Activated CD4-positive, CD25-positive, alpha-beta regulatory T cell treated with anti-CD3 and anti-CD28 coated beads, Interleukin-2, amount 50 U/mL, for 72 hours (primary cell): ENCODE measurements around the gene MAD1L1.
"Not testable (repeated sequence)": the region's sequence is repeated elsewhere in the genome, so short reads cannot be mapped to it uniquely, and the experiment has no call there.

Experiments
- DNase-seq: peaks from one replicate; pipeline ENCODE4 v3.0.0; 2021

MAD1L1 gene

GRCh38 chr7:1851721-1852516 lies 380.8 kb downstream of the MAD1L1 start:
- DNase-seq, result no peak

GRCh38 chr7:1850976-1851571 lies 381.7 kb downstream of the MAD1L1 start:
- no peak for DNase-seq

- no peak for DNase-seq
Measured at GRCh38 chr7:1850111-1850975, 382.4 kb downstream of the MAD1L1 start.

GRCh38 chr7:1849351-1850041 lies 383.2 kb downstream of the MAD1L1 start:
- DNase-seq, result no peak

GRCh38 chr7:1848911-1849311 lies 383.8 kb downstream of the MAD1L1 start:
- no peak for DNase-seq

- DNase-seq, result no peak
Measured at GRCh38 chr7:1848013-1848640, 384.6 kb downstream of the MAD1L1 start.

- no peak for DNase-seq
Measured at GRCh38 chr7:1847260-1848001, 385.3 kb downstream of the MAD1L1 start.

- DNase-seq, result no peak
Measured at GRCh38 chr7:1846331-1847065, 386.2 kb downstream of the MAD1L1 start.

- no peak for DNase-seq
Measured at GRCh38 chr7:1845536-1846311, 387.0 kb downstream of the MAD1L1 start.

GRCh38 chr7:1844951-1845390 lies 387.8 kb downstream of the MAD1L1 start:
- DNase-seq, result no peak

- DNase-seq, result no peak
Measured at GRCh38 chr7:1844336-1844950, 388.3 kb downstream of the MAD1L1 start.

GRCh38 chr7:1843921-1844335 lies 388.8 kb downstream of the MAD1L1 start:
- no peak for DNase-seq

GRCh38 chr7:1843271-1843861 lies 389.4 kb downstream of the MAD1L1 start:
- no peak for DNase-seq

- no peak for DNase-seq
Measured at GRCh38 chr7:1842321-1843221, 390.2 kb downstream of the MAD1L1 start.

- not testable (repeated sequence) for DNase-seq
Measured at GRCh38 chr7:1841286-1842021, 391.3 kb downstream of the MAD1L1 start.

- DNase-seq, result not testable (repeated sequence)
Measured at GRCh38 chr7:1840744-1841143, 392.0 kb downstream of the MAD1L1 start.

- DNase-seq, result no peak
Measured at GRCh38 chr7:1839701-1840100, 393.0 kb downstream of the MAD1L1 start.
